ENCODE results near the gene PATJ. TPM values are rescaled to one million over a fixed set of nuclear protein-coding genes. Genes with fewer than 3 reads are reported as not detected.

The PATJ gene
- total and polyA plus RNA-seq, 2 experiments from 2014 or later, result 10.8 to 18.7 TPM

GRCh38 chr1:61983236-61983635 lies 241.0 kb downstream of the PATJ start:
- Histone ChIP-seq H3K27me3 (no peaks in the 10 kb centered on the region), H3K4me1 (ENCODE audit: low read depth) (peaks cover 8% of the 10 kb centered on the region), H3K9me3 (ENCODE audit: low read depth) (no peaks in the 10 kb centered on the region), H3K36me3 (no peaks in the 10 kb centered on the region), H3K4me3 (no peak overlapping the region), H3K27ac (no peak overlapping the region)
- TF ChIP-seq CTCF (IDR thresholded peaks at IDR 0.05; ENCODE audit: low read depth, low read length), result no peak
- DNase-seq (ENCODE audit: low read depth in 1 of 2, low spot score in 1 of 2), result no peak

GRCh38 chr1:61992257-61992656 lies 250.0 kb downstream of the PATJ start:
- DNase-seq (ENCODE audit: low read depth in 1 of 2, low spot score in 1 of 2), result no peak
- no peak for TF ChIP-seq CTCF (IDR thresholded peaks at IDR 0.05; ENCODE audit: low read depth, low read length)
- Histone ChIP-seq H3K36me3 (no peaks in the 10 kb centered on the region), H3K9me3 (ENCODE audit: low read depth) (no peaks in the 10 kb centered on the region), H3K27ac (no peak overlapping the region), H3K4me1 (ENCODE audit: low read depth) (no peaks in the 10 kb centered on the region), H3K4me3 (no peak overlapping the region), H3K27me3 (no peaks in the 10 kb centered on the region)

GRCh38 chr1:61993331-61993961 lies 251.2 kb downstream of the PATJ start:
- Histone ChIP-seq H3K4me3 (no peak overlapping the region), H3K27ac (no peak overlapping the region), H3K36me3 (no peaks in the 10 kb centered on the region), H3K27me3 (no peaks in the 10 kb centered on the region), H3K4me1 (ENCODE audit: low read depth) (no peaks in the 10 kb centered on the region), H3K9me3 (ENCODE audit: low read depth) (no peaks in the 10 kb centered on the region)
- DNase-seq (ENCODE audit: low read depth in 1 of 2, low spot score in 1 of 2), result peak in 1 of 2 donors; percentile 14
- no peak for TF ChIP-seq CTCF (IDR thresholded peaks at IDR 0.05; ENCODE audit: low read depth, low read length)

DNA sequence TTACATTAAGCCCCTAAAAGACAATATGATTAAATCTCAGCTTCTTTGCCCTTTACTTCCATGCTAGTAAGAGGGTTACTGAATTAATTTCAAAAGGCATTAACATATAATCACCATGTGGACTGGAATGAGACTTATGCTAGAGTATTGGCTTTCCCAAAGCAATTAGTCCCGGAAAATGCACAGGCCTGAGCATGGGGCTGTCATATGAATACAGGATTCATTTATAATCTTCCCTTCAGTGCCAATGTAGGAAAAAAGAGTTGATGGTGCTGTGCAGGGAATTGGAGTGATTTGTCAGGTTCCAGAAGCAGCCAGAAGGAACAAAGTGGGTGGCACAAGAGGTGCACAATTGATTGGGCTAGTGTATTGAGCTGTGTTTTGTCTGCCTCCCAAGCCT lies 253.4 kb downstream of the PATJ start:
- DNase-seq (ENCODE audit: low read depth in 1 of 2, low spot score in 1 of 2), result no peak
- H3K4me3 ChIP-seq, result no peak overlapping the region
- H3K27me3 ChIP-seq, result no peaks in the 10 kb centered on the region
- no peak for TF ChIP-seq CTCF (IDR thresholded peaks at IDR 0.05; ENCODE audit: low read depth, low read length)
- H3K27ac ChIP-seq, result no peak overlapping the region
- no peaks in the 10 kb centered on the region for H3K9me3 ChIP-seq (ENCODE audit: low read depth)
- no peaks in the 10 kb centered on the region for H3K4me1 ChIP-seq (ENCODE audit: low read depth)
- no peaks in the 10 kb centered on the region for H3K36me3 ChIP-seq

DNA sequence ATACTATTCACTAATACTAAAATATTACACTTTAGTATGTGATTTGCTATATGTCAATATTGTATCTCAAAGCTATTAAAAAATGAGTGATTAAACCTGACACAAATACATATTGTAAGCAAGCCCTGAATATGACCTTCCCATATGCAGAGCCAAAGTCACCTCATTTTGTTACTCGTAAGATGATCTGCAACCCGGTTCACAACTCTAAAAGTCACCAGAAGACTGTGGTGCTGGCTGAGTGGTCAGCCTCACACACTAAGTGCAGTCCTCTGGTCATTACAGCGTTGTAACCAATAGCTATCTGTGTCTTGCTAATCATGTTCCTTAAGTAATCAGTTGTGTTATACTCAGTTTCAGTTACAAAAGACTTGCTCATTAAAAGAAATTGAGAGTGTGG lies 254.8 kb downstream of the PATJ start:
- Histone ChIP-seq H3K4me3 (no peak overlapping the region), H3K4me1 (ENCODE audit: low read depth) (no peaks in the 10 kb centered on the region), H3K27me3 (no peaks in the 10 kb centered on the region), H3K9me3 (ENCODE audit: low read depth) (no peaks in the 10 kb centered on the region), H3K27ac (no peak overlapping the region), H3K36me3 (no peaks in the 10 kb centered on the region)
- no peak for DNase-seq (ENCODE audit: low read depth in 1 of 2, low spot score in 1 of 2)
- no peak for TF ChIP-seq CTCF (IDR thresholded peaks at IDR 0.05; ENCODE audit: low read depth, low read length)
